ENCODE data around the gene CAMSAP3. TPM values are rescaled to one million over a fixed set of nuclear protein-coding genes. Genes with fewer than 3 reads are reported as not detected.

The CAMSAP3 gene
- total RNA-seq, 2 donors from 2014 or later = 0.85 TPM; not detected in 1

- no peaks in the 10 kb centered on the region for H3K27me3 ChIP-seq (replicated peaks; ENCODE audit: insufficient read depth)
- no peak overlapping the region for H3K4me3 ChIP-seq
- peaks cover 22 to 27% of the 10 kb centered on the region in 2 donors for H3K4me1 ChIP-seq (ENCODE audit: control insufficient read depth in 1 of 2, low read depth in 2 of 2)
- TF ChIP-seq CTCF (IDR thresholded peaks at IDR 0.05) = no peak
- ATAC-seq (ENCODE audit: insufficient number of reproducible peaks, low FRiP score, low read depth) (no peak), DNase-seq (ENCODE audit: low spot score) (no peak)
- H3K36me3 ChIP-seq = no peaks in the 10 kb centered on the region
- H3K27ac ChIP-seq = no peak overlapping the region
- no peaks in the 10 kb centered on the region for H3K9me3 ChIP-seq
Observed at GRCh38 chr19:7632340-7633203, 36.9 kb downstream of the CAMSAP3 start.

DNA sequence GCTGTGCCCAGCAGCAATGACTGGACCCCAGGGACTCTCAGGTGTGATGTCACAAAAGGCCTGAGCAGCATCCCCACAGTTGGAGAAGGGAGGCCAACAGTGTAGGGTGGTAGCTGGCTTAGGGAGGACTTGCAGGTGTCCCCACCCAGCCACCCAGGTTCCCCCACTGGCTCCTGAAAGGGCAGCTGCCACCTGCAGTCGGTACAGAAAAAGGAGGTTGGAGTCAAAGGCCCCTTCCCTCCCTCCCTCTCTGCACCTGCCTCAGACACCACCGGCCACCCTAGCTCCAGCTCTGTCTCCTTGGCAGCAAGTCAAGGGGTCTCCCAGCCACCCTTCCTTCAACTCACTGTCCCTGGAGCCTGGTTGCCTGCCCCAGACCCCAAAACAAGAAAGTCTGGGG is 38.0 kb downstream of the CAMSAP3 start, which contains the start of gene PCP2:
Gene PCP2, minus strand, starts transcription at position 22 of the 400 bp plus-strand sequence. CDS start 262 bp downstream, outside the sequence.
- TF ChIP-seq CTCF (IDR thresholded peaks at IDR 0.05) = no peak
- H3K27me3 ChIP-seq (replicated peaks; ENCODE audit: insufficient read depth) = no peaks in the 10 kb centered on the region
- peaks cover 11 to 16% of the 10 kb centered on the region in 2 donors for H3K4me1 ChIP-seq (ENCODE audit: control insufficient read depth in 1 of 2, low read depth in 2 of 2)
- no peak within 1 kb of the TSS for H3K27ac ChIP-seq
- ATAC-seq (ENCODE audit: insufficient number of reproducible peaks, low FRiP score, low read depth) (no peak), DNase-seq (ENCODE audit: low spot score) (no peak)
- no peak within 1 kb of the TSS for H3K4me3 ChIP-seq
- H3K9me3 ChIP-seq = no peaks in the 10 kb centered on the region
- no peaks in the 10 kb centered on the region for H3K36me3 ChIP-seq

DNA sequence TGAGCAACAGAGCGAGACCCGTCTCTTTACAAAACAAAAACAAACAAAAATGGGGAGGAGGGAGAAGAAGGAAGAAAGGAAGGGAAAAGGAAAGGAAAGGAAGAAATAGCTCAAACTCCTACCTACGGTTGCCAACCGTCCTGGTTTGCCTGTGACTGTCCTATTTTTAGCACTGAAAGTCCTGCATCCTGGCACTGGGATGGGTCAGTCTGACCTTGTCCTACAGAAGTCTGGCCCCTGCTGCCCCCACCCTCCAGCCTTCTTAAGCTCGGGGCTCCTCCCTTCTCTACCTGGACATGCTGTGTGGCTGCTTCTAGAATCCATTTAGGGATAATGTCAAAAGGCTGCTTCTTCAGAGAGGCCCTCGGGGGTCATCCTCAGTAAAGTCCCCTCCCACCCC is 40.0 kb downstream of the CAMSAP3 start:
- H3K36me3 ChIP-seq = no peaks in the 10 kb centered on the region

DNA sequence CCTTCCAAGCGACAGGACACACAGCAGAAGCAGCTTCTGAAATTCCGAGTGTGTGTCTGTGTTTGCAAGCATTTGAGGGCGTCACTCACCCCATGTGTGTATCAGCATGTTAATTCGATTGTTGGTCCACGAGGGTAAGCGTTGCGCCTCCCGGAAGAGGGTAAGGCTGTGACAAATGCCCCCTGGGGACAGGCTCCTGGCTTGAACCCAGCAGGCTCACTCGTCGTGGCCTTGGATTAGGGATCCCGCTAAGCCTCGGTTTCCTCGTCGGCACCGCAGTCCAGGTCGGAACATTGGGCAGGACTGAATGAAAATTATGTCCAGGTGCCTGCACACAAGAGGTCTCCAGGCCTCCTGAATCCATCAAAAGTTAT is 40.6 kb downstream of the CAMSAP3 start:
- H3K27me3 ChIP-seq (replicated peaks; ENCODE audit: insufficient read depth) = no peaks in the 10 kb centered on the region
- H3K27ac ChIP-seq = no peak overlapping the region
- ATAC-seq (ENCODE audit: insufficient number of reproducible peaks, low FRiP score, low read depth) (no peak), DNase-seq (ENCODE audit: low spot score) (no peak)
- no peaks in the 10 kb centered on the region for H3K9me3 ChIP-seq
- no peak for TF ChIP-seq CTCF (IDR thresholded peaks at IDR 0.05)
- H3K4me3 ChIP-seq = peak overlapping the region; percentile 65
- H3K36me3 ChIP-seq = no peaks in the 10 kb centered on the region
- H3K4me1 ChIP-seq (ENCODE audit: control insufficient read depth in 1 of 2, low read depth in 2 of 2) = no peaks in the 10 kb centered on the region

More for the DNA sequence above, 40.0 kb downstream of the CAMSAP3 start:
- Histone ChIP-seq H3K27ac (no peak overlapping the region), H3K27me3 (replicated peaks; ENCODE audit: insufficient read depth) (no peaks in the 10 kb centered on the region), H3K9me3 (no peaks in the 10 kb centered on the region), H3K4me3 (no peak overlapping the region), H3K4me1 (ENCODE audit: control insufficient read depth in 1 of 2, low read depth in 2 of 2) (peaks cover 4% of the 10 kb centered on the region in 2 donors)
- TF ChIP-seq CTCF (IDR thresholded peaks at IDR 0.05) = no peak
- ATAC-seq (ENCODE audit: insufficient number of reproducible peaks, low FRiP score, low read depth) (no peak), DNase-seq (ENCODE audit: low spot score) (no peak)

DNA sequence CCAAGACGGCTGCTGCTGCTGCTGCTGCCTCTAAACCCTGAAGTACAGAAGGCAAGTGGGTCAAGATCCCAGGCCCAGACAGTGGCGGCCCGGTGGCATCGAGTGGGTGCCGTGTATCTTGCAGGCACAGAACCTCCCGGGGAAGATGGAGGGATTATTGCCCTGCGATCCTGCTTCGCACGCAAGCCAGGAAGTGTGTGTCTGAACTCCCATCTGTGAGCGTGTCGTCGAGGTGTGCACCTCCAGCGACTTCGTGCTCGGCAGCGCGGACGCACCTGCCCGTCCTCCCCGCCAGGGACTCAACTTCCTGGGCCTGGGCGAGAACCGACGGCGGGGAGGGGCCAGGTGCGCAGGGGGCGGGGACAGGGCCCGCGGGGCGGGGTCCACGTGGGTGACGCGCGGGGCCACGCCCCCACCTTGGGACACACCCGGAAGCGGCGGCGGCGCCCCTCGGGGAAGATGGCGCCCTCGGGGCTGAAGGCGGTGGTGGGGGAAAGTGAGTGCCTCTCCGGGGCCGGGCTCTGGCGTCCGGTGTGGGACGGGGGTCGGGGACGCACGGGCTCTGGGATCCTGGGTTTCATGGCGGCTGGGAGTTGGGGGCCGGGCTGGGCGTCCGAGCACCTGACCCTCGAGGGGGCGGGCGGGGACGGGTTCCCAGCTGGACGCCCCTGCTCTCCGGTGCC is 41.2 kb downstream of the CAMSAP3 start, which contains the start of gene STXBP2:
Gene STXBP2, plus strand, starts transcription at position 420 of the 683 bp plus-strand sequence. Its CDS starts 40 bp downstream, at position 460.
- no peaks in the 10 kb centered on the region for H3K27me3 ChIP-seq (replicated peaks; ENCODE audit: insufficient read depth)
- no peak for DNase-seq (ENCODE audit: low spot score)
- no peak for ATAC-seq (ENCODE audit: insufficient number of reproducible peaks, low FRiP score, low read depth)

More for the DNA sequence above, 41.2 kb downstream of the CAMSAP3 start, which contains the start of gene STXBP2:
- TF ChIP-seq CTCF (IDR thresholded peaks at IDR 0.05) = no peak
- Histone ChIP-seq H3K9me3 (no peaks in the 10 kb centered on the region), H3K36me3 (no peaks in the 10 kb centered on the region), H3K4me1 (ENCODE audit: control insufficient read depth in 1 of 2, low read depth in 2 of 2) (no peaks in the 10 kb centered on the region), H3K4me3 (peak within 1 kb of the TSS; percentile 65), H3K27ac (peak within 1 kb of the TSS in 1 of 2 donors; percentile 8)

All from thoracic aorta (tissue), 2 donors.